ENCODE data around the gene ZNF500. TPM values are rescaled to one million over a fixed set of nuclear protein-coding genes. Genes with fewer than 3 reads are reported as not detected.

ZNF500 gene
- total RNA-seq, 1 donor from 2014 or later, result 11.3 TPM

GRCh38 chr16:4713663-4714501 lies 53.1 kb downstream of the ZNF500 start:
- DNase-seq (ENCODE audit: extremely low read depth, low read depth, low spot score), result no peak

- DNase-seq (ENCODE audit: extremely low read depth, low read depth, low spot score), result no peak
Measured at GRCh38 chr16:4709481-4709880, 57.5 kb downstream of the ZNF500 start.

GRCh38 chr16:4706871-4707270 lies 60.1 kb downstream of the ZNF500 start:
- no peak for DNase-seq (ENCODE audit: extremely low read depth, low read depth, low spot score)

- no peak for DNase-seq (ENCODE audit: extremely low read depth, low read depth, low spot score)
Measured at GRCh38 chr16:4704913-4705312, 62.0 kb downstream of the ZNF500 start.

GRCh38 chr16:4704491-4704890 lies 62.5 kb downstream of the ZNF500 start:
- DNase-seq (ENCODE audit: extremely low read depth, low read depth, low spot score), result no peak

- DNase-seq (ENCODE audit: extremely low read depth, low read depth, low spot score), result no peak
Measured at GRCh38 chr16:4703906-4704305, 63.1 kb downstream of the ZNF500 start.

GRCh38 chr16:4702466-4702808 lies 64.5 kb downstream of the ZNF500 start:
- DNase-seq (ENCODE audit: extremely low read depth, low read depth, low spot score), result no peak

GRCh38 chr16:4701791-4702465 lies 65.0 kb downstream of the ZNF500 start:
- DNase-seq (ENCODE audit: extremely low read depth, low read depth, low spot score), result no peak

GRCh38 chr16:4700997-4701743 lies 65.8 kb downstream of the ZNF500 start:
- no peak for DNase-seq (ENCODE audit: extremely low read depth, low read depth, low spot score)

GRCh38 chr16:4700380-4700996 lies 66.5 kb downstream of the ZNF500 start:
- DNase-seq (ENCODE audit: extremely low read depth, low read depth, low spot score), result no peak

- DNase-seq (ENCODE audit: extremely low read depth, low read depth, low spot score), result no peak
Measured at GRCh38 chr16:4699046-4699556, 67.9 kb downstream of the ZNF500 start.

GRCh38 chr16:4698321-4699045 lies 68.5 kb downstream of the ZNF500 start:
- DNase-seq (ENCODE audit: extremely low read depth, low read depth, low spot score), result no peak

Other genes starting within 250 kb of the ZNF500 start
- 24.6 and 27.4 TPM in 2 replicates for gene CDIP1, start 228.4 kb downstream of the ZNF500 start, total RNA-seq
- gene C16orf96, start 210.8 kb downstream of the ZNF500 start, total RNA-seq, result not detected in 2 replicates
- 9.9 and 19.7 TPM in 2 replicates for gene UBALD1, start 152.3 kb downstream of the ZNF500 start, total RNA-seq
- gene MGRN1, start 142.3 kb downstream of the ZNF500 start, total RNA-seq, result 80.6 and 87.1 TPM in 2 replicates
- 32.9 and 36.5 TPM in 2 replicates for gene NUDT16L1, start 73.6 kb downstream of the ZNF500 start, total RNA-seq
- gene ANKS3, start 32.9 kb downstream of the ZNF500 start, total RNA-seq, result 15.5 and 16.6 TPM in 2 replicates
- gene DNAAF8, start 32.6 kb downstream of the ZNF500 start, total RNA-seq, result 0.68 and 1.8 TPM in 2 replicates
- not detected in 2 replicates for gene SEPTIN12, start 21.2 kb upstream of the ZNF500 start, total RNA-seq
- not detected in 2 replicates for gene SMIM22, start 28.2 kb upstream of the ZNF500 start, total RNA-seq
- 22.4 and 31.1 TPM in 2 replicates for gene ROGDI, start 35.5 kb upstream of the ZNF500 start, total RNA-seq
- 50.8 and 57.7 TPM in 2 replicates for gene GLYR1, start 80.1 kb upstream of the ZNF500 start, total RNA-seq
- gene UBN1, start 80.3 kb upstream of the ZNF500 start, total RNA-seq, result 41.1 and 50.1 TPM in 2 replicates
- 0.18 and 1.3 TPM in 2 replicates for gene PPL, start 170.0 kb upstream of the ZNF500 start, total RNA-seq
- not detected in 2 replicates for gene SEC14L5, start 191.2 kb upstream of the ZNF500 start, total RNA-seq